Lower leg skin (tissue), 4 donors: ENCODE results near the gene RNASEH2C. TPM values are rescaled to one million over a fixed set of nuclear protein-coding genes. Genes with fewer than 3 reads are reported as not detected.
"Not testable (repeated sequence)": the region's sequence is repeated elsewhere in the genome, so short reads cannot be mapped to it uniquely, and the experiment has no call there.

Source experiments
- DNase-seq, 2 donors: peaks; one replicate each; pipeline ENCODE4 v3.0.0-alpha.2; 2019; ENCODE audit warnings: low spot score in 2 of 2
- H3K4me3 ChIP-seq: fragments of 200-600 bp; sonication (generic); 2 replicates; pipeline ENCODE4 v1.5.1; 2017; ENCODE audit warnings: mild to moderate bottlenecking, low read depth; ENCODE audit not compliant: poor library complexity, severe bottlenecking
- CTCF ChIP-seq, 3 donors: fragments of 450-650 bp; IDR thresholded peaks; one replicate each; pipeline ENCODE4 v1.5.1; 2016; ENCODE audit warnings: antibody characterized with exemption in 3 of 3, mild to moderate bottlenecking in 3 of 3, moderate library complexity in 2 of 3
- POLR2A ChIP-seq, 2 donors: fragments of 450-650 bp; IDR thresholded peaks; one replicate each; pipeline ENCODE4 v1.6.1; 2016 to 2017; ENCODE audit warnings: antibody characterized with exemption in 2 of 2, mild to moderate bottlenecking in 1 of 2, moderate library complexity in 1 of 2
- WGBS, 2 donors: methylation state at CpG; one replicate each; pipeline ENCODE4 v1.1.5; 2018; 5-methylcytosine and 5-hydroxymethylcytosine counted together
- intact Hi-C: fragments of 100-400 bp; cut with DNase I; formaldehyde crosslinking; loops from one replicate; pipeline ENCODE4 v1.15.0; 2023; ENCODE audit warnings: low total_unique reads
- total RNA-seq, 4 donors: library from RNA; depleted of rRNA; stranded (reverse); fragments of >200 nt; gene quantifications; one replicate each; pipeline ENCODE4 v1.1.0, GENCODE V29; 2016

The RNASEH2C gene
- total RNA-seq, 4 donors from 2014 or later, result 29.7 to 73.7 (median 57.4) TPM

- WGBS, 2 donors, result 62 to 66% methylated on average over 11 of the region's 11 CpGs
- no peak for DNase-seq
- H3K4me3 ChIP-seq, result no peak overlapping the region
- intact Hi-C loops, result no loop called here
- TF ChIP-seq CTCF (IDR thresholded peaks at IDR 0.05), result no peak
- TF ChIP-seq POLR2A (IDR thresholded peaks at IDR 0.05), result no peak
Observed at GRCh38 chr11:65692367-65692766, 28.2 kb downstream of the RNASEH2C start.

DNA sequence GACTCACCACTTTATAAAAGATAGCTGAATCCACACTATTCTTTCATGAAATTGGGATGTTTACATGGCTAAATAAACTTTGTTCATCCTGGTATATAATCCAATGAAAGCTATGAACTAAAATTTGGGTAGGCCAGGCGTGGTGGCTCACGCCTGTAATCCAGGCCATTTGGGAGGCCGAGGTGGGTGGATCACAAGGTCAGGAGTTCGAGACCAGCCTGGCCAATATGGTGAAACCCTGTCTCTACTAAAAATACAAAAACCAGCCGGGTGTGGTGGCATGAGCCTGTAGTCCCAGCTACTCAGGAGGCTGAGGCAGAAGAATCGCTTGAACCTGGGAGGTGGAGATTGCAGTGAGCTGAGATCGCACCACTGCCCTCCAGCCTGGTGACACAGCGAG is 28.8 kb downstream of the RNASEH2C start:
- WGBS, 2 donors, result 92 to 93% methylated on average over 8 of the region's 8 CpGs
- DNase-seq, H3K4me3 ChIP-seq, intact Hi-C loops: not testable (repeated sequence)

DNA sequence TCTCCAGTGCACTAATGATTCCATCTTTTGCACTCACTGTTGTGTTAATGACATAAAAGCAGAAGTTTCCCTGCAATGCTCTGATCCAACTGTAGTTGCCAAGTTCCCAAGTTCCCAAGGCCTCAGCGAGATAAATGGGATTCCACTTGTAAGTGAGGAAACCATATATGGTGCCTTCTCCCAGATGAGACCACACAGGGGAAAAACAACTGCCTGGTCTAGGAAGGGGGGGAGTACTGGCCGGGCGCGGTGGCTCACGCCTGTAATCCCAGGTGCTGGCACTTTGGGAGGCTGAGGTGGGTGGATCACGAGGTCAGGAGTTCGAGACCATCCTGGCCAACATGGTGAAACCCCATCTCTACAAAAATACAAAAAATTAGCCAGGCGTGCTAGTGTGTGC is 34.6 kb downstream of the RNASEH2C start:
- no peak for DNase-seq
- intact Hi-C loops, result no loop called here
- TF ChIP-seq CTCF (IDR thresholded peaks at IDR 0.05) (no peak), POLR2A (IDR thresholded peaks at IDR 0.05) (no peak)
- WGBS, 2 donors, result 84 to 86% methylated on average over 8 of the region's 8 CpGs
- no peak overlapping the region for H3K4me3 ChIP-seq

DNA sequence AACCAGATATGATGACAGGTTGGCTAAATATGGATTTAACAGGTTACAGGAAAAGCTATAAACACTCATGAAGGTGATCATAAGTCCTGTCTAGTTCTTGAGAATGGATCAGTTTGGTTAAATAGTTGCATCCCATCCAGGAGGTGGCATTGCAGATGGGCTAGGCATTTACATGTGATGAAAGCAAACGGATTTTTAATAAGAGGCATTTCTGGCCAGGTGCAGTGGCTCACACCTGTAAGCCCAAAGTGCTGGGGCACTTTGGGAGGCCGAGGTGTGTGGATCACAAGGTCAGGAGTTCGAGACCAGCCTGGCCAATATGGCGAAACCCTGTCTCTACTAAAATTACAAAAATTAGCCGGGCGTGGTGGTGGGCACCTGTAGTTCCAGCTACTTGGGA is 37.1 kb downstream of the RNASEH2C start:
- WGBS, 2 donors, result 80 to 83% methylated on average over 6 of the region's 6 CpGs
- intact Hi-C loops, H3K4me3 ChIP-seq, DNase-seq: not testable (repeated sequence)

DNA sequence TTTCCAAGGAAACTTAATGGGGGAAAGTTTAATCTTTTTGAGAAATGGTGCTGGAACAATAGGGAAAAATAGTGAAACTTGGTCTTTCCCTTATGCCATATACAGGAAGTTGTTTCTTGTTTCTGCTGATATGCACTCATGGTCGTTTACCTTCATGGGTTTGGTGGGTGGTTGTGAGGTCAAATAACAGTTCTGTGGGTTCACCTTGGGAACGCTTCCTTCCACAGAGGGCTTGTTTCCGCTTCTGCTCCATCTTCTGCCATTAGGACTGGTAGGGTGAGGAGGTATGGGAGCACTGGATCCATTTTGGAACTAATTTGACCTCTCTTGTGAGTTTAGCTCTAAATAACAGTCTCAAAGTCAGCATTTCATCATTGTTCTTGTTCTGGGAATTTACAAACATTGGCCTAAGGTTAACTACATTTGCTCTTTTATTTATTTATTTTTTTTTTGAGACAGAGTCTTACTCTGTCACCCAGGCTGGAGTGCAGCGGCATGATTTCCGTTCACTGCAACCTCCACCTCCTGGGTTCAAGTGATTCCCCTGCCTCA is 40.3 kb downstream of the RNASEH2C start:
- intact Hi-C loops, result no loop called here
- no peak for TF ChIP-seq CTCF (IDR thresholded peaks at IDR 0.05)
- TF ChIP-seq POLR2A (IDR thresholded peaks at IDR 0.05), result no peak
- DNase-seq, result no peak
- no peak overlapping the region for H3K4me3 ChIP-seq
- 82 to 84% methylated on average over 5 of the region's 5 CpGs for WGBS, 2 donors

GRCh38 chr11:65672982-65673381 is 47.6 kb downstream of the RNASEH2C start:
- TF ChIP-seq POLR2A (IDR thresholded peaks at IDR 0.05) (no peak), CTCF (IDR thresholded peaks at IDR 0.05) (no peak)
- no peak for DNase-seq
- WGBS, 2 donors, result 92 to 94% methylated on average over 2 of the region's 2 CpGs
- no peak overlapping the region for H3K4me3 ChIP-seq
- intact Hi-C loops, result no loop called here

- no peak overlapping the region for H3K4me3 ChIP-seq
- intact Hi-C loops, result no loop called here
- no peak for DNase-seq
- TF ChIP-seq POLR2A (IDR thresholded peaks at IDR 0.05) (no peak), CTCF (IDR thresholded peaks at IDR 0.05) (no peak)
Observed at GRCh38 chr11:65672180-65672860, 48.3 kb downstream of the RNASEH2C start.
